LNCAP (cell line): ENCODE measurements around the gene HLA-DPB1.

ENCODE experiments used
- TF ChIP-seq, protein P1 (sequence below): fragments of 450-650 bp; IDR thresholded peaks from 2 replicates; pipeline ENCODE4 v1.5.1; 2017; ENCODE audit warnings: mild to moderate bottlenecking

The HLA-DPB1 gene

DNA sequence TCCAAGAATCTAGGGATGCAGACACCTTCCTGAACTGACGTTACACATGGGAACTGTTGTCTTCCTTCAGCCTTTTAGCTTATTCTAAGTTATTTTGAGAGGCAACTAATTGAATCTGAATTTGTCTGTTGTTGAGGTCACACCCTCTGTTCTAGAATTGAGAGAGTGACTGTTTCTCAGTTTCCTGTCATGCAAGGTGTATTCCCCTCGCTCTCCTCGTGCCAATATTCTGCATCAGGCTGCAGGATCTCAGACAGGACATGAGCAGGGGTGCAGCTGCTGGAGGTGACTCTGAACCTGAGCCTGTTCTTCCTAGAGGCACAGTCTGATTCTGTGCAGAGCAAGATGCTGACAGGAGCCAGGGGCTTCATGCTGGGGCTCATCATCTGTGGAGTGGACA is 52.5 kb downstream of the HLA-DPB1 start:
- TF ChIP-seq, protein P1, sequence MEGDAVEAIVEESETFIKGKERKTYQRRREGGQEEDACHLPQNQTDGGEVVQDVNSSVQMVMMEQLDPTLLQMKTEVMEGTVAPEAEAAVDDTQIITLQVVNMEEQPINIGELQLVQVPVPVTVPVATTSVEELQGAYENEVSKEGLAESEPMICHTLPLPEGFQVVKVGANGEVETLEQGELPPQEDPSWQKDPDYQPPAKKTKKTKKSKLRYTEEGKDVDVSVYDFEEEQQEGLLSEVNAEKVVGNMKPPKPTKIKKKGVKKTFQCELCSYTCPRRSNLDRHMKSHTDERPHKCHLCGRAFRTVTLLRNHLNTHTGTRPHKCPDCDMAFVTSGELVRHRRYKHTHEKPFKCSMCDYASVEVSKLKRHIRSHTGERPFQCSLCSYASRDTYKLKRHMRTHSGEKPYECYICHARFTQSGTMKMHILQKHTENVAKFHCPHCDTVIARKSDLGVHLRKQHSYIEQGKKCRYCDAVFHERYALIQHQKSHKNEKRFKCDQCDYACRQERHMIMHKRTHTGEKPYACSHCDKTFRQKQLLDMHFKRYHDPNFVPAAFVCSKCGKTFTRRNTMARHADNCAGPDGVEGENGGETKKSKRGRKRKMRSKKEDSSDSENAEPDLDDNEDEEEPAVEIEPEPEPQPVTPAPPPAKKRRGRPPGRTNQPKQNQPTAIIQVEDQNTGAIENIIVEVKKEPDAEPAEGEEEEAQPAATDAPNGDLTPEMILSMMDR = no peak

DNA sequence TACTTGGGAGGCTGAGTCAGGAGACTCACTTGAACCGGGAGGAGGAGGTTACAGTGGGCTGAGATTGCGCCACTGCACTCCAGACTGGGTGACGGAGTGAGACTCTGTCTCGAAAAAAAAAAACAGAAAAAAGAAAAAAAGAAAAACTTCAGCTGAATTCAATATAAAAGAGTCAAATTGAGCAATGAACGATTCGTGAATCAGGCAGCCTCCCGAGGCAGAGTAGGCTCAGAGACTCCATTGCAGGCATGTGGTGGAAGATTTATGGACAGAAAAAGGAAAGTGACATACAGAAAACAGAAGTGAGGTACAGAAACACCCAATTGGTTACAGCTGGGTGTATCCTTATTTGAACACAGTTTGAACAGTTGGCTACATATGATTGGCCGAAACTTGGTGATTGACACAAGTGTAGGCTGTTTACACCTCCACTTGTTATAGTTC is 56.3 kb downstream of the HLA-DPB1 start:
- TF ChIP-seq, protein P1 = no peak

DNA sequence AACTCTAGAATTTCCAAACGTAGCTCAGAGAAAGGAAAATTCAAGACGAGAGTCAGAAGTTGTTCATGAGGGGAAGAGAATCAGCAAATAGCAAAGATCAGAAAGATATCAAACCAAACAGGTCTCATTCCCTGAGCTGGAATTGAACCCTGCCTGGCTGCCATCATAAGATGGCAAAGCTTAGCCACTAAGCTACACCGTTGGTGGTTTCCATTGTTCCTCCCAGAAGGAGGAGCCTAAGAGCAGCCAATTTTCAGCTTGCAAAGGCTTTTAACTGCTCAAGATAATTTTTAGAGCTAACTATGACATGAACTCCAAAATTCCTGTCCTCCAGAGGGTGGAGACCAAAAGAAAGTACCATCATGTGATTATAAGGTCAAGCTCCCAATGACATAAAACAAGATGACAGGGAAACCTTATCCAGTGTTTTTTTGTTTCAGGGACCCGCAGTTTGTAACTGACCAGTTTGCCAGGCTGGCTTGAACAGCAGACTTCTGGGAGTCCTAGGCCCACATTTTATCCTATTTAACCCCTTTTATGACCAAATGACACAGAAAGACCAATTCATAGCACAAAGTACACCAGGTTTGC is 60.6 kb downstream of the HLA-DPB1 start:
- TF ChIP-seq, protein P1 = no peak
